Neural cell (in vitro differentiated cells): Measurements from ENCODE around the gene RNASE2. TPM values are rescaled to one million over a fixed set of nuclear protein-coding genes. Genes with fewer than 3 reads are reported as not detected.
"Not testable (repeated sequence)": the region's sequence is repeated elsewhere in the genome, so short reads cannot be mapped to it uniquely, and the experiment has no call there.

Source experiments
- H2AFZ ChIP-seq: fragments of 200-600, 300-800 bp; sonication (generic), shearing (Covaris generic); 2 replicates; pipeline ENCODE4 v1.6.0; 2014; ENCODE audit warnings: low read depth, mild to moderate bottlenecking, antibody characterized with exemption, low read length, moderate library complexity
- H3F3A ChIP-seq: fragments of 200-600 bp; shearing (Covaris generic); 2 replicates; pipeline ENCODE4 v1.6.1; 2016; ENCODE audit warnings: mild to moderate bottlenecking, moderate library complexity, mixed read lengths, antibody characterized with exemption, low read length; ENCODE audit not compliant: insufficient read depth, poor library complexity, severe bottlenecking
- H3K27ac ChIP-seq: fragments of 200-600, 300-800 bp; sonication (generic), shearing (Covaris generic); 2 replicates; pipeline ENCODE4 v1.5.1; 2014; ENCODE audit warnings: mild to moderate bottlenecking, low read length, moderate library complexity
- H3K27me3 ChIP-seq: fragments of 300-800, 200-600 bp; sonication (generic), shearing (Covaris generic); 2 replicates; pipeline ENCODE4 v1.6.0; 2014; ENCODE audit warnings: mild to moderate bottlenecking, low read depth, low read length, moderate library complexity; ENCODE audit not compliant: insufficient read depth
- H3K36me3 ChIP-seq: fragments of 300-800, 200-600 bp; sonication (generic), shearing (Covaris generic); 2 replicates; pipeline ENCODE4 v1.5.1; 2014; ENCODE audit warnings: mild to moderate bottlenecking, antibody characterized with exemption, low read length, moderate library complexity; ENCODE audit not compliant: insufficient read depth
- H3K4me2 ChIP-seq: fragments of 300-800, 200-600 bp; sonication (generic), shearing (Covaris generic); 2 replicates; pipeline ENCODE4 v1.6.0; 2014; ENCODE audit warnings: mild to moderate bottlenecking, low read length
- H3K4me3 ChIP-seq: fragments of 300-800, 200-600 bp; sonication (generic), shearing (Covaris generic); 2 replicates; pipeline ENCODE4 v1.5.1; 2014; ENCODE audit warnings: mild to moderate bottlenecking, low read length, moderate library complexity
- H3K79me2 ChIP-seq: fragments of 200-600 bp; shearing (Covaris generic); replicated peaks from 2 replicates; pipeline ENCODE4 v1.6.0; 2014; ENCODE audit warnings: mild to moderate bottlenecking, low read length, moderate library complexity; ENCODE audit not compliant: insufficient read depth
- H3K9ac ChIP-seq: fragments of 300-800, 200-600 bp; sonication (generic), shearing (Covaris generic); 2 replicates; pipeline ENCODE4 v1.6.1; 2016; ENCODE audit warnings: mild to moderate bottlenecking, low read length, mixed read lengths
- H3K9me2 ChIP-seq: fragments of 200-600 bp; shearing (Covaris generic); 2 replicates; pipeline ENCODE4 v1.6.1; 2016; ENCODE audit warnings: mild to moderate bottlenecking, low read length, mixed read lengths; ENCODE audit not compliant: insufficient read depth
- H3K9me3 ChIP-seq: fragments of 200-600, 300-800 bp; sonication (generic), shearing (Covaris generic); 2 replicates; pipeline ENCODE4 v1.6.1; 2016; ENCODE audit warnings: mild to moderate bottlenecking, mixed run types, low read length, moderate library complexity, mixed read lengths
- H4K20me1 ChIP-seq: fragments of 200-600 bp; shearing (Covaris generic); 2 replicates; pipeline ENCODE4 v1.6.1; 2016; ENCODE audit warnings: mild to moderate bottlenecking, mixed run types; ENCODE audit not compliant: insufficient read depth
- EP300 ChIP-seq: fragments of 450-650 bp; conservative IDR thresholded peaks from 2 replicates; pipeline ENCODE4 v1.6.1; 2014; ENCODE audit warnings: antibody characterized with exemption, mild to moderate bottlenecking, moderate library complexity; ENCODE audit not compliant: poor library complexity, severe bottlenecking
- EZH2 ChIP-seq: fragments of 200-600, 300-800 bp; shearing (Covaris generic), sonication (generic); IDR thresholded peaks from 2 replicates; pipeline ENCODE4 v1.6.1; 2014; ENCODE audit warnings: antibody characterized with exemption, low read length, borderline replicate concordance, mild to moderate bottlenecking; ENCODE audit not compliant: insufficient read depth, poor library complexity, severe bottlenecking
- MXI1 ChIP-seq: fragments of 450-650 bp; conservative IDR thresholded peaks from 2 replicates; pipeline ENCODE4 v1.6.1; 2014; ENCODE audit warnings: antibody characterized with exemption, mild to moderate bottlenecking; ENCODE audit not compliant: poor library complexity, severe bottlenecking
- POLR2AphosphoS5 ChIP-seq: IDR thresholded peaks from 2 replicates; pipeline ENCODE4 v1.6.1; 2012
- RAD21 ChIP-seq: fragments of 450-650 bp; conservative IDR thresholded peaks from 2 replicates; pipeline ENCODE4 v1.6.1; 2014; ENCODE audit warnings: antibody characterized with exemption, mild to moderate bottlenecking, moderate library complexity
- SMC3 ChIP-seq: fragments of 450-650 bp; conservative IDR thresholded peaks from 2 replicates; pipeline ENCODE4 v1.6.1; 2014; ENCODE audit warnings: antibody characterized with exemption, mild to moderate bottlenecking, moderate library complexity; ENCODE audit not compliant: poor library complexity
- TAF1 ChIP-seq: IDR thresholded peaks from 2 replicates; pipeline ENCODE4 v1.6.1; 2012; ENCODE audit warnings: low read depth
- polyA minus RNA-seq: library from RNA; depleted of rRNA, polyadenylated mRNA; stranded (reverse); fragments of >200 nt; gene quantifications from 2 replicates; pipeline ENCODE4 v1.2.3, GENCODE V29; 2014
- polyA plus RNA-seq: library from polyadenylated mRNA; depleted of rRNA; stranded (reverse); fragments of >200 nt; gene quantifications from 2 replicates; pipeline ENCODE4 v1.2.3, GENCODE V29; 2014
- TF ChIP-seq, protein P1 (sequence below): fragments of 450-650 bp; IDR thresholded peaks from 2 replicates; pipeline ENCODE4 v1.5.1; 2014; ENCODE audit warnings: antibody characterized with exemption, mild to moderate bottlenecking, moderate library complexity; ENCODE audit not compliant: poor library complexity, severe bottlenecking
- TF ChIP-seq, protein P2 (sequence below): IDR thresholded peaks from 2 replicates; pipeline ENCODE4 v1.6.1; 2012; ENCODE audit warnings: borderline replicate concordance

Gene RNASE2
- polyA plus RNA-seq (0.68 TPM in 1 of 2 replicates, not detected in the other), polyA minus RNA-seq (not detected in 2 replicates)

DNA sequence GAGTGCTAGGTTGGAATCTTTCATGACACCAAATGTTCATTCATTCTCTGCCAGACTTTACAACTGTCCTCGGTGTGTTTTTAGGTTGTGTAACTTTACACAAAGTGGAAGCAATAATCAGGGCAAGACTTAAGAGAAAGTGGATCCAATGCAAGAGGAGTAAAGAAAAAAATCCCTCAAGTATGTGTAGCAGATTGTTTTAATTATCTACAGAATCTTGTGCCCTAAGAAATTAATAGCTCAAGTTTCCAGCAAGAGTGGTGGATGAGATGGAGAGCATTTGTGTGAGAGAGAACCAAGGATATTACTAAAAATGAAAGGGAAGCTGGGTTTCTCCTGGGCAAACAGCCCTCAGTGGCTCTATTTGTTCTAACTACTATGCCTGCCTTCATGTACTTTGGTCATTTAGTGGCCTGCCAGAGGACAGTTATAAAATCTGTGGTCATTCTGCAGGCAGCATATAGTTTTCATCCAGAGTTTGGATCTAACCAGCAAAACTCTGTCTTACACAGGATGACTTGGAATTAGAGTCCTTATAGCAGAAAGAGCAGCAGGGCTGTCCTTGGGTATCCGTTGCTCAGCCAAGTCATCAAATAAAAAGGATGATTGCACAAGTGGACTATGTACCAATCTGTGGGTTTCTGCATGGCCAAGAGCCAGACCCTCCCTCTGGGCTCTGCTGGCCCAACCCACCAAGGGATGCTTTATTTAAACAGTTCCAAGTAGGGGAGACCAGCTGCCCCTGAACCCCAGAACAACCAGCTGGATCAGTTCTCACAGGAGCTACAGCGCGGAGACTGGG, at the start of gene RNASE2:
Gene RNASE2 (plus strand): TSS at position 752 of the 802 bp plus-strand sequence. CDS start 285 bp downstream, outside the sequence.
- H3K9me2 ChIP-seq, H3K9ac ChIP-seq, H3K79me2 ChIP-seq, H2AFZ ChIP-seq, H3K9me3 ChIP-seq, H3K27ac ChIP-seq, H4K20me1 ChIP-seq, H3K27me3 ChIP-seq, H3K4me2 ChIP-seq, H3K4me3 ChIP-seq, H3F3A ChIP-seq, H3K36me3 ChIP-seq: not testable (repeated sequence)

DNA sequence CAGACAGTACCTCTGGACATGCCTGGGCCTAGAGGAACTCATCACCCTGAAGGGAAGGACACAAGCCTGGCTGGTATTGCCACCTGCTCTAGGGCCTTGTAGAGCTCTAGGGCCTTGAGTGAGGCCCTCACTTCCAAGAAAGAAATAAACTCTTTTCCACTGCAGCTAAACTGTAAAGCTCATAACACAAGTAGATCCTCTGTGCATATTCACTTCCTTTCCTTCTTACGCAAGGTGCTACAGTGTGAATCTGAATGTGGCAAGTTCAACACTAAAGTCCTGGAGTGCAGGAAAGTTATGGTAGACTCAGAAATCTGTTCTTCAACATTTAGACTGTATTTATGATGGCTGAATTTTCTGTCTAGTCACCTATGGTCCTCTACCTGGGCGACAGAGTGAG, 49.6 kb upstream of the RNASE2 start:
- H3K9me2 ChIP-seq = no peaks in the 10 kb centered on the region
- no peaks in the 10 kb centered on the region for H3K36me3 ChIP-seq
- TF ChIP-seq SMC3 (no peak), TAF1 (no peak), EP300 (no peak), EZH2 (no peak), POLR2AphosphoS5 (no peak), MXI1 (no peak), RAD21 (no peak)
- TF ChIP-seq, protein P1, sequence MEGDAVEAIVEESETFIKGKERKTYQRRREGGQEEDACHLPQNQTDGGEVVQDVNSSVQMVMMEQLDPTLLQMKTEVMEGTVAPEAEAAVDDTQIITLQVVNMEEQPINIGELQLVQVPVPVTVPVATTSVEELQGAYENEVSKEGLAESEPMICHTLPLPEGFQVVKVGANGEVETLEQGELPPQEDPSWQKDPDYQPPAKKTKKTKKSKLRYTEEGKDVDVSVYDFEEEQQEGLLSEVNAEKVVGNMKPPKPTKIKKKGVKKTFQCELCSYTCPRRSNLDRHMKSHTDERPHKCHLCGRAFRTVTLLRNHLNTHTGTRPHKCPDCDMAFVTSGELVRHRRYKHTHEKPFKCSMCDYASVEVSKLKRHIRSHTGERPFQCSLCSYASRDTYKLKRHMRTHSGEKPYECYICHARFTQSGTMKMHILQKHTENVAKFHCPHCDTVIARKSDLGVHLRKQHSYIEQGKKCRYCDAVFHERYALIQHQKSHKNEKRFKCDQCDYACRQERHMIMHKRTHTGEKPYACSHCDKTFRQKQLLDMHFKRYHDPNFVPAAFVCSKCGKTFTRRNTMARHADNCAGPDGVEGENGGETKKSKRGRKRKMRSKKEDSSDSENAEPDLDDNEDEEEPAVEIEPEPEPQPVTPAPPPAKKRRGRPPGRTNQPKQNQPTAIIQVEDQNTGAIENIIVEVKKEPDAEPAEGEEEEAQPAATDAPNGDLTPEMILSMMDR = no peak
- H3K4me3 ChIP-seq = no peak overlapping the region
- H3K9me3 ChIP-seq = no peaks in the 10 kb centered on the region
- no peak overlapping the region for H3K4me2 ChIP-seq
- no peaks in the 10 kb centered on the region for H3F3A ChIP-seq
- H3K79me2 ChIP-seq = no peaks in the 10 kb centered on the region
- H4K20me1 ChIP-seq = no peaks in the 10 kb centered on the region
- H3K27me3 ChIP-seq = no peaks in the 10 kb centered on the region
- H3K9ac ChIP-seq = no peak overlapping the region
- no peak overlapping the region for H3K27ac ChIP-seq
- H2AFZ ChIP-seq = no peak overlapping the region

DNA sequence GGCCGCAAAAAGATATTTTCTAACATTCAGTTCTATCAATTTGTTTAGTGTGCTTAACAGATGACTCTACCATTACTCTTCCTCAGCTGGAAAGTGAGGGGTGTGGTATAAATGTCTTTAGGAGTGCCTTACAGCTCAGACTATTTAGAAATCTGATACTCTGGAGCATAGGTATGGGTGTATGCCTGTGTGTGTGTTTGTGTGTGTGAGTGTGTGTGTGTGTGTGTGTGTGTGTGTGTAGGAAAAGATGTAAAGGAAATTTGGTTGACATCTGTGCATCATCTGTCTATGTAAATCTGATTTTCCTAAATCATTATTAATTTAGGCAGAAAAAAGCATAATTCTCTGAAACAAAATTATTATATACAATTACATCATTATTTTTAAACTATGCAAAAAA, 48.1 kb upstream of the RNASE2 start:
- H3K9me3 ChIP-seq = no peaks in the 10 kb centered on the region
- no peaks in the 10 kb centered on the region for H4K20me1 ChIP-seq
- H3K27ac ChIP-seq = no peak overlapping the region
- H3K4me2 ChIP-seq = no peak overlapping the region
- H3K27me3 ChIP-seq = no peaks in the 10 kb centered on the region
- H3F3A ChIP-seq = no peaks in the 10 kb centered on the region
- no peak overlapping the region for H2AFZ ChIP-seq
- no peaks in the 10 kb centered on the region for H3K79me2 ChIP-seq
- H3K9me2 ChIP-seq = no peaks in the 10 kb centered on the region
- H3K4me3 ChIP-seq = no peak overlapping the region
- H3K9ac ChIP-seq = no peak overlapping the region
- no peaks in the 10 kb centered on the region for H3K36me3 ChIP-seq
- TF ChIP-seq, protein P1 = no peak
- no peak for TF ChIP-seq EZH2
- no peak for TF ChIP-seq SMC3
- no peak for TF ChIP-seq EP300
- no peak for TF ChIP-seq MXI1
- TF ChIP-seq, protein P2, sequence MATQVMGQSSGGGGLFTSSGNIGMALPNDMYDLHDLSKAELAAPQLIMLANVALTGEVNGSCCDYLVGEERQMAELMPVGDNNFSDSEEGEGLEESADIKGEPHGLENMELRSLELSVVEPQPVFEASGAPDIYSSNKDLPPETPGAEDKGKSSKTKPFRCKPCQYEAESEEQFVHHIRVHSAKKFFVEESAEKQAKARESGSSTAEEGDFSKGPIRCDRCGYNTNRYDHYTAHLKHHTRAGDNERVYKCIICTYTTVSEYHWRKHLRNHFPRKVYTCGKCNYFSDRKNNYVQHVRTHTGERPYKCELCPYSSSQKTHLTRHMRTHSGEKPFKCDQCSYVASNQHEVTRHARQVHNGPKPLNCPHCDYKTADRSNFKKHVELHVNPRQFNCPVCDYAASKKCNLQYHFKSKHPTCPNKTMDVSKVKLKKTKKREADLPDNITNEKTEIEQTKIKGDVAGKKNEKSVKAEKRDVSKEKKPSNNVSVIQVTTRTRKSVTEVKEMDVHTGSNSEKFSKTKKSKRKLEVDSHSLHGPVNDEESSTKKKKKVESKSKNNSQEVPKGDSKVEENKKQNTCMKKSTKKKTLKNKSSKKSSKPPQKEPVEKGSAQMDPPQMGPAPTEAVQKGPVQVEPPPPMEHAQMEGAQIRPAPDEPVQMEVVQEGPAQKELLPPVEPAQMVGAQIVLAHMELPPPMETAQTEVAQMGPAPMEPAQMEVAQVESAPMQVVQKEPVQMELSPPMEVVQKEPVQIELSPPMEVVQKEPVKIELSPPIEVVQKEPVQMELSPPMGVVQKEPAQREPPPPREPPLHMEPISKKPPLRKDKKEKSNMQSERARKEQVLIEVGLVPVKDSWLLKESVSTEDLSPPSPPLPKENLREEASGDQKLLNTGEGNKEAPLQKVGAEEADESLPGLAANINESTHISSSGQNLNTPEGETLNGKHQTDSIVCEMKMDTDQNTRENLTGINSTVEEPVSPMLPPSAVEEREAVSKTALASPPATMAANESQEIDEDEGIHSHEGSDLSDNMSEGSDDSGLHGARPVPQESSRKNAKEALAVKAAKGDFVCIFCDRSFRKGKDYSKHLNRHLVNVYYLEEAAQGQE = no peak
- TF ChIP-seq POLR2AphosphoS5 = no peak
- no peak for TF ChIP-seq RAD21
- no peak for TF ChIP-seq TAF1

DNA sequence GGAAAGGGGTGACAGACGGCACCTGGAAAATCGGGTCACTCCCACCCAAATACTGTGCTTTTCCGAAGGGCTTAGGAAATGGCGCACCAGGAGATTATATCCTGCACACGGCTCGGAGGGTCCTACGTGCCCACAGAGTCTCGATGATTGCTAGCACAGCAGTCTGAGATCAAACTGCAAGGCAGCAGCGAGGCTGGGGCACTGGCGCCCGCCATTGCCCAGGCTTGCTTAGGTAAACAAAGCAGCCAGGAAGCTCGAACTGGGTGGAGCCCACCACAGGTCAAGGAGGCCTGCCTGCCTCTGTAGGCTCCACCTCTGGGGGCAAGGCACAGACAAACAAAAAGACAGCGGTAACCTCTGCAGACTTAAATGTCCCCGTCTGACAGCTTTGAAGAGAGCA, 44.5 kb upstream of the RNASE2 start:
- H3K4me3 ChIP-seq, H3K9me2 ChIP-seq, H3K9me3 ChIP-seq, H4K20me1 ChIP-seq, H3F3A ChIP-seq, H3K27me3 ChIP-seq, H3K4me2 ChIP-seq, H3K36me3 ChIP-seq, H3K79me2 ChIP-seq, H3K27ac ChIP-seq, H2AFZ ChIP-seq, H3K9ac ChIP-seq: not testable (repeated sequence)
